AG04449 (cell line): ENCODE results near the gene SSR4.

Source experiments
- CTCF ChIA-PET: fragments of 350-600 bp; formaldehyde crosslinking; extraction: SDS; loops from one replicate; lab custom pipeline; 2021; ENCODE audit warnings: antibody characterized with exemption; lab: Yijun Ruan, JAX
- POLR2A ChIA-PET: fragments of 400-600, 350-600 bp; formaldehyde crosslinking; extraction: SDS; loops from one replicate; lab custom pipeline; 2020; ENCODE audit warnings: antibody characterized with exemption, inconsistent platforms; lab: Yijun Ruan, JAX
- DNase-seq: peaks from one replicate; pipeline ENCODE4 v3.0.0-alpha.2; 2010; ENCODE audit warnings: low read depth, low spot score
- H3K4me3 ChIP-seq: 2 replicates; pipeline ENCODE4 v1.5.1; 2011; ENCODE audit warnings: low read depth, mild to moderate bottlenecking, control low read depth, low read length
- CTCF ChIP-seq: IDR thresholded peaks from one replicate; pipeline ENCODE4 v1.5.1; 2011; ENCODE audit warnings: mild to moderate bottlenecking, moderate library complexity, low read length, control low read depth, inconsistent platforms; ENCODE audit not compliant: insufficient read depth; ENCODE audit errors: missing control alignments

SSR4 gene

GRCh38 chrX:153781428-153782047, 12.9 kb upstream of the SSR4 start:
- TF ChIP-seq CTCF: no peak
- POLR2A ChIA-PET: interaction anchor here (0.9 to 2.5 kb wide), 2 partner anchors 13 to 15 kb away, joined by 5 to 7 read pairs; partner anchors contain the start of genes IDH3G and SSR4
- no peak for DNase-seq
- no peak overlapping the region for H3K4me3 ChIP-seq
- CTCF ChIA-PET: interaction anchor here (0.8 to 2.1 kb wide), 3 partner anchors 13 to 165 kb away, joined by 3 to 8 read pairs (median 3); partner anchors contain the start of genes IDH3G and SSR4

GRCh38 chrX:153782313-153782712, 12.2 kb upstream of the SSR4 start:
- POLR2A ChIA-PET: no interaction called here
- no peak overlapping the region for H3K4me3 ChIP-seq
- no peak for DNase-seq
- CTCF ChIA-PET: interaction anchor here (0.9 to 2.1 kb wide), 3 partner anchors 20 to 165 kb away, joined by 3 to 8 read pairs (median 3); no protein-coding TSS in a partner anchor
- no peak for TF ChIP-seq CTCF

GRCh38 chrX:153782871-153783270, 11.6 kb upstream of the SSR4 start:
- DNase-seq: no peak
- no peak overlapping the region for H3K4me3 ChIP-seq
- ChIA-PET POLR2A (no interaction called here), CTCF (interaction anchor here (0.9 to 1.0 kb wide), 2 partner anchors 20 to 140 kb away, joined by 3 read pairs; no protein-coding TSS in a partner anchor)
- no peak for TF ChIP-seq CTCF

- TF ChIP-seq CTCF: no peak
- no peak for DNase-seq
- ChIA-PET POLR2A (no interaction called here), CTCF (no interaction called here)
- no peak overlapping the region for H3K4me3 ChIP-seq
Observed at GRCh38 chrX:153783378-153784013, 11.0 kb upstream of the SSR4 start.

- ChIA-PET CTCF (interaction anchor here (0.7 to 1.2 kb wide), 2 partner anchors 9 to 162 kb away, joined by 3 to 4 read pairs; no protein-coding TSS in a partner anchor), POLR2A (no interaction called here)
- no peak for TF ChIP-seq CTCF
- no peak for DNase-seq
- no peak overlapping the region for H3K4me3 ChIP-seq
Observed at GRCh38 chrX:153784325-153784967, 10.0 kb upstream of the SSR4 start.

GRCh38 chrX:153786669-153787068, 7.8 kb upstream of the SSR4 start:
- POLR2A ChIA-PET: no interaction called here
- TF ChIP-seq CTCF: no peak
- DNase-seq: no peak
- CTCF ChIA-PET: no interaction called here
- no peak overlapping the region for H3K4me3 ChIP-seq
